ENCODE results near the gene PRDX5. TPM values are rescaled to one million over a fixed set of nuclear protein-coding genes. Genes with fewer than 3 reads are reported as not detected.
A peak's percentile ranks its signal among the peaks of the same experiment; 100 is the strongest.

The PRDX5 gene
- total RNA-seq, 1 experiment from 2014 or later = 306 TPM

- Histone ChIP-seq H3K4me3 (ENCODE audit: low read depth, low read length) (peak overlapping the region; percentile 99), H3K36me3 (ENCODE audit: control insufficient read depth, insufficient read depth, low read length) (peaks cover 7% of the 10 kb centered on the region), H3K9me3 (no peaks in the 10 kb centered on the region), H3K27me3 (replicated peaks; ENCODE audit: control insufficient read depth, insufficient read depth, low read length) (no peaks in the 10 kb centered on the region), H3K4me1 (peaks cover 46% of the 10 kb centered on the region)
- intact Hi-C loops (cut with micrococcal nuclease; ENCODE audit: unreplicated experiment) = loop anchor here (1.0 to 10.0 kb wide), 4 partner anchors 48 to 296 kb away; no protein-coding TSS in a partner anchor
- Mint-ChIP-seq H3K4me3 (ENCODE audit: unreplicated experiment) (peak overlapping the region; percentile 99), H3K27ac (ENCODE audit: unreplicated experiment) (peak overlapping the region; percentile 86), H3K36me3 (ENCODE audit: insufficient read depth, unreplicated experiment) (peaks cover 41% of the 10 kb centered on the region), H3K9me3 (ENCODE audit: unreplicated experiment) (no peaks in the 10 kb centered on the region), H3K27me3 (ENCODE audit: insufficient read depth, unreplicated experiment) (no peaks in the 10 kb centered on the region), H3K4me1 (ENCODE audit: low read depth, unreplicated experiment) (peaks cover 29% of the 10 kb centered on the region)
- no peak for TF ChIP-seq CTCF (IDR thresholded peaks at IDR 0.05; ENCODE audit: insufficient read depth in 1 of 2, low read depth in 1 of 2, low read length in 1 of 2, severe bottlenecking in 1 of 2, unreplicated experiment in 1 of 2)
- ChIA-PET POLR2A (interaction anchor here (2.8 kb wide), 1 partner anchor 41 kb away, joined by 18 read pairs; the partner anchor contains the start of genes PRDX5 and TRMT112), CTCF (interaction anchor here (0.5 to 6.1 kb wide), 4 partner anchors 27 to 58 kb away, joined by 3 to 274 read pairs (median 4); partner anchors contain the start of genes PRDX5 and TRMT112)
- DNase-seq = no peak
- BruUV-seq (replicated peaks) = TSS peak; percentile 80
Measured at GRCh38 chr11:64358536-64358906, 40.6 kb downstream of the PRDX5 start.

GRCh38 chr11:64358907-64359711 is 41.2 kb downstream of the PRDX5 start, which contains the start of gene RPS6KA4:
TSS of gene RPS6KA4 (plus strand) at chr11:64359162. CDS start at chr11:64359236, 74 bp downstream.
- H3K4me1 Mint-ChIP-seq (ENCODE audit: low read depth, unreplicated experiment) = peaks cover 29% of the 10 kb centered on the region

More at GRCh38 chr11:64358907-64359711, 41.2 kb downstream of the PRDX5 start, which contains the start of gene RPS6KA4:
- H3K4me3 ChIP-seq (ENCODE audit: low read depth, low read length) = peak within 1 kb of the TSS; percentile 99
- no peaks in the 10 kb centered on the region for H3K9me3 Mint-ChIP-seq (ENCODE audit: unreplicated experiment)
- H3K36me3 ChIP-seq (ENCODE audit: control insufficient read depth, insufficient read depth, low read length) = peaks cover 7% of the 10 kb centered on the region
- H3K9me3 ChIP-seq = no peaks in the 10 kb centered on the region
- BruUV-seq (replicated peaks) = TSS peak; percentile 29
- peak within 1 kb of the TSS; percentile 99 for H3K4me3 Mint-ChIP-seq (ENCODE audit: unreplicated experiment)
- TF ChIP-seq CTCF (IDR thresholded peaks at IDR 0.05; ENCODE audit: insufficient read depth in 1 of 2, low read depth in 1 of 2, low read length in 1 of 2, severe bottlenecking in 1 of 2, unreplicated experiment in 1 of 2) = no peak
- H3K27ac Mint-ChIP-seq (ENCODE audit: unreplicated experiment) = peak within 1 kb of the TSS; percentile 86
- peak; percentile 65 to 82 for DNase-seq
- H3K27me3 Mint-ChIP-seq (ENCODE audit: insufficient read depth, unreplicated experiment) = no peaks in the 10 kb centered on the region
- H3K27me3 ChIP-seq (replicated peaks; ENCODE audit: control insufficient read depth, insufficient read depth, low read length) = no peaks in the 10 kb centered on the region
- intact Hi-C loops (cut with micrococcal nuclease; ENCODE audit: unreplicated experiment) = loop anchor here (1.0 to 10.0 kb wide), 4 partner anchors 47 to 296 kb away; no protein-coding TSS in a partner anchor
- ChIA-PET POLR2A (interaction anchor here (0.6 to 2.8 kb wide), 4 partner anchors 41 to 388 kb away, joined by 3 to 18 read pairs (median 5); partner anchors contain the start of genes PRDX5 and TRMT112), CTCF (interaction anchor here (0.7 to 2.2 kb wide), 6 partner anchors 14 to 90 kb away, joined by 3 to 8 read pairs (median 4); partner anchors contain the start of genes PRDX5 and TRMT112)
- peaks cover 46% of the 10 kb centered on the region for H3K4me1 ChIP-seq
- peaks cover 47% of the 10 kb centered on the region for H3K36me3 Mint-ChIP-seq (ENCODE audit: insufficient read depth, unreplicated experiment)
